ENCODE measurements around the gene PDZD8. TPM values are rescaled to one million over a fixed set of nuclear protein-coding genes. Genes with fewer than 3 reads are reported as not detected.

PDZD8 gene
- total RNA-seq, 1 donor from 2014 or later = 31.8 TPM

DNA sequence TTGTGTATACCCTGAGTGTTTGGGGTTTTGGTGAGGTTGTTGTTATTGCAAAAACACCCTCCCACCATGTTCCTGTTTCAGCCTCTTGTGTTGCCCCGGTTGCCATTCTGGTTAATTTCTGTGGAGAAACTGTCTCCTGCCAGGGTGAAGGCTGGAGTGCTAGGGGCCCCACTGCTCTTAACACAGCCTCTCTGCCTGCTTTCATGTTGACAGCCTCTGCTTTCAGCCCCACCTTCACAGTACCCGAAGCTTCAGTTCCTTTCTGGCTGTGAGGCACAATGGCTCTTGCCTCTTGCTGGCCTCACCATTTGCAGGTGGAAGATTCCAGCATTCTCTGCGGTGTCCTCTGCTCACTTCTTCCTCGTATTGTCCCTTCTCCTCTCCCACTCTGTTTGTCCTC, 115.2 kb downstream of the PDZD8 start:
- Mint-ChIP-seq H3K9me3 (no peaks in the 10 kb centered on the region), H3K4me3 (no peak overlapping the region), H3K4me1 (peaks cover 32% of the 10 kb centered on the region), H3K36me3 (ENCODE audit: low read depth) (no peaks in the 10 kb centered on the region), H3K27me3 (ENCODE audit: low read depth) (peaks cover 28% of the 10 kb centered on the region), H3K27ac (ENCODE audit: unreplicated experiment) (no peak overlapping the region)
- no peak for DNase-seq (ENCODE audit: low read depth, low spot score)
- TF ChIP-seq, protein P1, sequence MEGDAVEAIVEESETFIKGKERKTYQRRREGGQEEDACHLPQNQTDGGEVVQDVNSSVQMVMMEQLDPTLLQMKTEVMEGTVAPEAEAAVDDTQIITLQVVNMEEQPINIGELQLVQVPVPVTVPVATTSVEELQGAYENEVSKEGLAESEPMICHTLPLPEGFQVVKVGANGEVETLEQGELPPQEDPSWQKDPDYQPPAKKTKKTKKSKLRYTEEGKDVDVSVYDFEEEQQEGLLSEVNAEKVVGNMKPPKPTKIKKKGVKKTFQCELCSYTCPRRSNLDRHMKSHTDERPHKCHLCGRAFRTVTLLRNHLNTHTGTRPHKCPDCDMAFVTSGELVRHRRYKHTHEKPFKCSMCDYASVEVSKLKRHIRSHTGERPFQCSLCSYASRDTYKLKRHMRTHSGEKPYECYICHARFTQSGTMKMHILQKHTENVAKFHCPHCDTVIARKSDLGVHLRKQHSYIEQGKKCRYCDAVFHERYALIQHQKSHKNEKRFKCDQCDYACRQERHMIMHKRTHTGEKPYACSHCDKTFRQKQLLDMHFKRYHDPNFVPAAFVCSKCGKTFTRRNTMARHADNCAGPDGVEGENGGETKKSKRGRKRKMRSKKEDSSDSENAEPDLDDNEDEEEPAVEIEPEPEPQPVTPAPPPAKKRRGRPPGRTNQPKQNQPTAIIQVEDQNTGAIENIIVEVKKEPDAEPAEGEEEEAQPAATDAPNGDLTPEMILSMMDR (conservative IDR thresholded peaks at IDR 0.05) = no peak

DNA sequence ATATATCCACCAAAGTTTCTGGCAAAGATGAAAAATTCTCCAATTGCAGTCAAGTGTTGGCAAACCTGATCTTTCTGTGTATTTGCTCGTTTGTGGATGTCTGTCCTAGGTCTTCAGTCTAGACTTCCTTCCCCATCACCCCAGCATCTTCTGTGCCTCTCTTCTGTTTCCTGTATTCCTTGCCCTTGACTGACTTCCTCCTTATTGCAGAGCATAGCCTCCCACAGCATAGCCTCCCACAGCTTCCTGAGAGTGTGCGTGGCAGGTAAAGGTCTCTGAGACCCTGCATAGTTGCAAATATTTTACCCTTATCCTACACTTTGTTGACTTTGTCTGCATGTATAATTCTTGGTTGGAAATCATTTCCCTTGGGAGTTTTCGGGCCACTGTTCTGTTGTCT, 116.0 kb downstream of the PDZD8 start:
- peaks cover 28% of the 10 kb centered on the region for H3K27me3 Mint-ChIP-seq (ENCODE audit: low read depth)

DNA sequence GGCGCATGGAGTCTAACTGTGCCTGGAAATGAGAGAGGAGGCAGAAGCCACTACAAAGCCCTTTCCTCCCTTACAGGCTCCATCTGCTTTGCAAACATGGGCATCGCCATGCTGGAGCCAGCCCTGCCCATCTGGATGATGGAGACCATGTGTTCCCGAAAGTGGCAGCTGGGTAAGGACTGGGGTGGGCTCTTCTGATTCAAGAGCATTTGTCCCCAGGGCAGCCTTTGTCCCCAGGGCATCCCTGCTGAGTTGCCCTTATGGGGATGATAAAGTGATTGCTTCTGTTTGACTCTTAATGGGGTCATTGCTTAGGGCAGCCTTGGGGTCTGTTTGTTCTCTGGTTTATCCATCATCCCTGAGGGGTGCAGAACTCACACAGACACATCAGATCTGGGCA, 117.5 kb downstream of the PDZD8 start:
- Mint-ChIP-seq H3K4me1 (peaks cover 38% of the 10 kb centered on the region), H3K4me3 (no peak overlapping the region), H3K36me3 (ENCODE audit: low read depth) (no peaks in the 10 kb centered on the region), H3K27me3 (ENCODE audit: low read depth) (peaks cover 28% of the 10 kb centered on the region), H3K9me3 (no peaks in the 10 kb centered on the region), H3K27ac (ENCODE audit: unreplicated experiment) (no peak overlapping the region)
- TF ChIP-seq, protein P1 (conservative IDR thresholded peaks at IDR 0.05) = no peak
- DNase-seq (ENCODE audit: low read depth, low spot score) = no peak

More for the DNA sequence above, 116.0 kb downstream of the PDZD8 start:
- TF ChIP-seq, protein P1 (conservative IDR thresholded peaks at IDR 0.05) = no peak
- no peak for DNase-seq (ENCODE audit: low read depth, low spot score)
- Mint-ChIP-seq H3K9me3 (no peaks in the 10 kb centered on the region), H3K4me3 (no peak overlapping the region), H3K27ac (ENCODE audit: unreplicated experiment) (no peak overlapping the region), H3K36me3 (ENCODE audit: low read depth) (no peaks in the 10 kb centered on the region), H3K4me1 (peaks cover 38% of the 10 kb centered on the region)

DNA sequence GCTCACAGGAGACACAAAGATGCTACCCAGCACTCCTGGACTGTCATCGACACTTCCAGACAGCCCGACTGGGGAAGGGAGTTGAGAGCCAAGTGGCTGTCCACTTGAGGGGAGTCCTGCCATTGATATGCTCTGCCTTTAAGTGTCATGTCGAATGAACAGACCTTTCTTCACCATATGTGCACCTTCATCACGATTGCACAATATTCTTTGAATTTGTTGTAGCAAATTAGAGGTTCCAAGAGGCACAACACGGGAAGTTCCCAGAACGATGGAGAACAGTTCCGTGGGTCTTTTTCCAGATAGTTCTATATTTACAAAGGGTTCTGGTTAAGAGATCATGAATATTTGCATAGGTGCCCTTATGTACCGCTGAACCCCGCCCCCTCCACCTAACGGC, 118.3 kb downstream of the PDZD8 start:
- H3K4me3 Mint-ChIP-seq = no peak overlapping the region
- peaks cover 38% of the 10 kb centered on the region for H3K4me1 Mint-ChIP-seq
- H3K27ac Mint-ChIP-seq (ENCODE audit: unreplicated experiment) = no peak overlapping the region
- H3K36me3 Mint-ChIP-seq (ENCODE audit: low read depth) = no peaks in the 10 kb centered on the region
- TF ChIP-seq, protein P1 (conservative IDR thresholded peaks at IDR 0.05) = no peak
- DNase-seq (ENCODE audit: low read depth, low spot score) = no peak
- H3K9me3 Mint-ChIP-seq = no peaks in the 10 kb centered on the region
- peaks cover 28% of the 10 kb centered on the region for H3K27me3 Mint-ChIP-seq (ENCODE audit: low read depth)

DNA sequence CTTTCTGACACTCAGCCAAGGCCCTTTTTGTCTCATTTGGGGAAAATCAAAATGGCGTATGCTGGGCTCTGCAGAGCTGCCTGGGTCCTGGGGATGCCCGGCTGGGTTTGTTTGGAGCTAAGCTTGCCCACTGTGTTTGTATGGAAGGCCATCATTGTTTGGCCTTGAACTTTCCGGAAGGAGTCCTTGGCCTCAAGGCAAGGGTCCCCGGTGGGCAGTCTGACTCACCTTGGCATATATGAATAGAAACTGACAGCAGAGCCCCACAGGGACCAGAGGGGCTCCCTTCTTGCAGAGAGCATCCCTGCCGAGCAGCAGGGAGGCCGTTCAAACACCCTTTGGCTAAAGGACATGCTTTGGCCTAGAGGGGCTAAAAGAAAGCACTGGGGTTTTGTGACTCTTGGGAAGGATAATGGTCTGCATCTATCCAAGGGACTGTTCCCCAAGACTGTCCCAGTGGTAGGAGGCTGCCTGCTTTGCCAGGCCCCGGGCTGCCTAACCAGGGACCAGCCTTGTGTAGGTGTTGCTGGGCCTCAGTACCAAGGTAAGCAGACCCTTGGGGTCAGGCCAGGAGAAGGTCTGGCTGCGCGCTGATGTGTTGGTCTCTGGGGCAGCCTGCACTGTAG, 119.3 kb downstream of the PDZD8 start:
- H3K4me1 Mint-ChIP-seq = peaks cover 46% of the 10 kb centered on the region
- TF ChIP-seq, protein P1 (conservative IDR thresholded peaks at IDR 0.05) = no peak
- no peak overlapping the region for H3K4me3 Mint-ChIP-seq
- H3K27ac Mint-ChIP-seq (ENCODE audit: unreplicated experiment) = no peak overlapping the region
- no peaks in the 10 kb centered on the region for H3K36me3 Mint-ChIP-seq (ENCODE audit: low read depth)
- DNase-seq (ENCODE audit: low read depth, low spot score) = no peak
- peaks cover 27% of the 10 kb centered on the region for H3K27me3 Mint-ChIP-seq (ENCODE audit: low read depth)
- H3K9me3 Mint-ChIP-seq = no peaks in the 10 kb centered on the region

Measured in neural crest cell (in vitro differentiated cells).